DND-41 (cell line): ENCODE results near the gene RHOA.

Experiments
- ATAC-seq: fragments of 200-7000 bp; cut with Tn5 transposase; 3 replicates; pipeline ENCODE4 v1.9.1; 2021; ENCODE audit warnings: low read depth; ENCODE audit not compliant: insufficient read depth
- DNase-seq: peaks from one replicate; pipeline ENCODE4 v3.0.0-alpha.2; 2020
- H2AFZ ChIP-seq: 2 replicates; pipeline ENCODE4 v1.6.0; 2012; ENCODE audit warnings: low read depth, low read length
- H3K27ac ChIP-seq: 2 replicates; pipeline ENCODE4 v1.5.1; 2012; ENCODE audit warnings: low read length, inconsistent platforms
- H3K27me3 ChIP-seq: fragments of 200-600 bp; sonication (generic); 2 replicates; pipeline ENCODE4 v1.6.0; 2012; ENCODE audit warnings: low read length, mild to moderate bottlenecking, inconsistent platforms; ENCODE audit not compliant: insufficient read depth, poor library complexity
- H3K36me3 ChIP-seq: 2 replicates; pipeline ENCODE4 v1.5.1; 2012; ENCODE audit warnings: low read length, inconsistent platforms; ENCODE audit not compliant: insufficient read depth
- H3K4me1 ChIP-seq: 2 replicates; pipeline ENCODE4 v1.5.1; 2012; ENCODE audit warnings: mild to moderate bottlenecking, low read length; ENCODE audit not compliant: insufficient read depth
- H3K4me2 ChIP-seq: 2 replicates; pipeline ENCODE4 v1.6.0; 2012; ENCODE audit warnings: mild to moderate bottlenecking, moderate library complexity, low read length, inconsistent platforms; ENCODE audit not compliant: insufficient read depth
- H3K4me3 ChIP-seq, 2 experiments: fragments of 200-600 bp in 1 of 2; shearing (Covaris generic) in 1 of 2; 2 replicates each; pipeline ENCODE4 v1.5.1; 2012 to 2016; ENCODE audit warnings: inconsistent platforms in 2 of 2, low read length in 2 of 2, mild to moderate bottlenecking in 2 of 2, low read depth in 1 of 2, moderate library complexity in 1 of 2
- H3K79me2 ChIP-seq: 2 replicates; pipeline ENCODE4 v1.6.0; 2012; ENCODE audit warnings: low read length, inconsistent platforms; ENCODE audit not compliant: insufficient read depth
- H3K9ac ChIP-seq: 2 replicates; pipeline ENCODE4 v1.6.0; 2012; ENCODE audit warnings: low read depth, mild to moderate bottlenecking, inconsistent platforms, low read length, moderate library complexity
- H3K9me3 ChIP-seq: 2 replicates; pipeline ENCODE4 v1.5.1; 2012; ENCODE audit warnings: low read length, moderate library complexity, mild to moderate bottlenecking, inconsistent platforms; ENCODE audit not compliant: insufficient read depth, severe bottlenecking
- H4K20me1 ChIP-seq: 2 replicates; pipeline ENCODE4 v1.6.0; 2012; ENCODE audit warnings: low read length; ENCODE audit not compliant: insufficient read depth
- EZH2 ChIP-seq: IDR thresholded peaks from 3 replicates; pipeline ENCODE4 v1.6.1; 2012; ENCODE audit warnings: borderline replicate concordance, low read depth, mild to moderate bottlenecking, moderate library complexity, low read length, inconsistent platforms; ENCODE audit not compliant: severe bottlenecking
- TF ChIP-seq, protein P1 (sequence below): IDR thresholded peaks from 2 replicates; pipeline ENCODE4 v1.5.1; 2012; ENCODE audit warnings: borderline replicate concordance, low read length, moderate library complexity, mild to moderate bottlenecking; ENCODE audit not compliant: poor library complexity, severe bottlenecking; ENCODE audit errors: extremely low read depth

The RHOA gene

DNA sequence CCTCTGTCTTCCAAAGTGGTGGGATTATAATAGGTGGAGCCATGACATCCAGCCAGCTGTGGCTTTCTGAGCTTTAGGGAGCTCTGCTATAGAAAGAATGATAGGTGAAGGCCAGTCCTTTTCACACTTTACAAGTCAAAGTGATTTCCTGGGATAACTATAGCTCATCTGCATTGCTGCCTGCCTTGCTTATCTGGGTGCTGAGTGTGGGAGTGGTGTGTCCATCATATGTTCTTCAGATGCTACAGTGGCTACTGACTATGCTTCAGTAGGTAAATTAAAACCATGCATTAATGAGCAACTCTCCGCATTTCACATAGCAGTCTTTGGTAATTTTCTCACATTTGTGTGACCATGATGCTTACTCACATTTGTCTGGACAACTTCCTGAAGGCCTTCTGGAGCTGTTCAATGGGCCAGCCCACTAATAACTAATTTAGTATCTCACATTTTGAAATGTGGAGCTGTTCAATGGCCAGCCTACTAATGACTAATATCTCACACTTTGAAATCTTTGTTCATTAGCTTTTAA is 23.4 kb downstream of the RHOA start:
- no peak overlapping the region for H3K27ac ChIP-seq
- DNase-seq = no peak

DNA sequence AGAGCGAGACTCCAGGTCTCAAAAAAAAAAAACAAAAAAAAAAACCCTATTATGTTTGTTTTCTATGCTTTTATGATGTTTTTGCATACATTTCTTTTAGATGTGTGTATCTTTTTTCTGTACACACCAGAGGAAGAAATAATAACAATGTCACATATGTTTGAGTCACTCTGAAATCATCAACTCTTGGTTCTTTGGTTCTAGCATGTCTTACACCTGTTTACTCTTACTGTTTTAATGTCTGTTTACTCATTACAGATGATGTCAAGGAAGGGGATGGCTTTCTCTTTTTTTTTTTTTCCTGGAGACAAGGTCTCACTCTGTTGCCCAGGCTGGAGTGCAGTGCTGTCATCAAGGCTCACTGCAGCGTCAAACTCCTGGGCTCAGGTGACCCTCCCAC is 24.1 kb downstream of the RHOA start:
- H3K4me2 ChIP-seq = no peak overlapping the region
- H4K20me1 ChIP-seq = peaks cover 92% of the 10 kb centered on the region
- H3K79me2 ChIP-seq = peaks cover 98% of the 10 kb centered on the region
- H3K9ac ChIP-seq = no peak overlapping the region
- no peak overlapping the region for H3K27ac ChIP-seq
- H3K4me1 ChIP-seq = no peaks in the 10 kb centered on the region
- H3K36me3 ChIP-seq = peaks cover 13% of the 10 kb centered on the region
- no peak overlapping the region for H2AFZ ChIP-seq
- H3K27me3 ChIP-seq = no peaks in the 10 kb centered on the region
- no peaks in the 10 kb centered on the region for H3K9me3 ChIP-seq
- TF ChIP-seq, protein P1, sequence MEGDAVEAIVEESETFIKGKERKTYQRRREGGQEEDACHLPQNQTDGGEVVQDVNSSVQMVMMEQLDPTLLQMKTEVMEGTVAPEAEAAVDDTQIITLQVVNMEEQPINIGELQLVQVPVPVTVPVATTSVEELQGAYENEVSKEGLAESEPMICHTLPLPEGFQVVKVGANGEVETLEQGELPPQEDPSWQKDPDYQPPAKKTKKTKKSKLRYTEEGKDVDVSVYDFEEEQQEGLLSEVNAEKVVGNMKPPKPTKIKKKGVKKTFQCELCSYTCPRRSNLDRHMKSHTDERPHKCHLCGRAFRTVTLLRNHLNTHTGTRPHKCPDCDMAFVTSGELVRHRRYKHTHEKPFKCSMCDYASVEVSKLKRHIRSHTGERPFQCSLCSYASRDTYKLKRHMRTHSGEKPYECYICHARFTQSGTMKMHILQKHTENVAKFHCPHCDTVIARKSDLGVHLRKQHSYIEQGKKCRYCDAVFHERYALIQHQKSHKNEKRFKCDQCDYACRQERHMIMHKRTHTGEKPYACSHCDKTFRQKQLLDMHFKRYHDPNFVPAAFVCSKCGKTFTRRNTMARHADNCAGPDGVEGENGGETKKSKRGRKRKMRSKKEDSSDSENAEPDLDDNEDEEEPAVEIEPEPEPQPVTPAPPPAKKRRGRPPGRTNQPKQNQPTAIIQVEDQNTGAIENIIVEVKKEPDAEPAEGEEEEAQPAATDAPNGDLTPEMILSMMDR = no peak
- no peak for TF ChIP-seq EZH2
- no peak for ATAC-seq
- H3K4me3 ChIP-seq = no peak overlapping the region
- no peak for DNase-seq

More for the DNA sequence above, 23.4 kb downstream of the RHOA start:
- Histone ChIP-seq H3K27me3 (no peaks in the 10 kb centered on the region), H3K9me3 (no peaks in the 10 kb centered on the region), H3K79me2 (peaks cover 98% of the 10 kb centered on the region), H3K4me1 (no peaks in the 10 kb centered on the region), H3K4me2 (no peak overlapping the region), H3K4me3 (no peak overlapping the region), H4K20me1 (peaks cover 92% of the 10 kb centered on the region), H3K9ac (no peak overlapping the region), H3K36me3 (peaks cover 16% of the 10 kb centered on the region), H2AFZ (no peak overlapping the region)
- ATAC-seq = no peak
- TF ChIP-seq EZH2 = no peak
- TF ChIP-seq, protein P1 = no peak

DNA sequence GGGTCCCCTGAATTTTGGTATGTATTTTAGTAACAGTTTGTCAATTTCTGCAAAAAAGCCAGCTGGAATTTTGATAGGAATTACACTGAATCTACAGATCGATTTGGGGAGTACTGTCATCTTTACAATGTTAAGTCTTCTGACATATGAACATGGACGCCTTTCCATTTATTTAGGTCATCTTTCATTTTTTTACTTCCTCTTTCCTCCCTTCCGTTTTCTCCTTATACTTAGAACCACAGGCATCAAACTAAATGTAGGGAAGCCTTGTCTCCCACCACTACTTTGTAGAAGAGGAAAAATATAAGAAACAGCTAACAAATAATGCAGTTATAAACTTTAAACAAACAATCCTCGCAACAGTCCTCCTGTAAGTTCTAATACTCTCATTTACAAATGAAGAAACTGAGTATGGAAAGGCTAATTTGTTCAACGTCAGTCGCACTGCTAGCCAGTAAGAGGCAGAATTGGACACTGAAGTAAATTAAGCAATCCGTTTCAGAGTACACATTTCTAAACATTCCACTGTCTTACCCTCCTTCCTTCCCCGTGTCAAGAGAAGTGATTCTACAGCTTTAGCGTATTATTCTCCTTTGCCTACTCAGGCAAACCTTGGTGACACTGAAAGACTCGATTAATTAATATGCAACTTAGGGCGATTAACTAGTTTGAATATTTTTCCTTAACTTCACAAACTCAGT is 25.6 kb downstream of the RHOA start:
- Histone ChIP-seq H4K20me1 (peaks cover 93% of the 10 kb centered on the region), H3K4me1 (no peaks in the 10 kb centered on the region), H3K9ac (no peak overlapping the region), H2AFZ (no peak overlapping the region), H3K27ac (no peak overlapping the region), H3K4me2 (no peak overlapping the region), H3K27me3 (no peaks in the 10 kb centered on the region), H3K79me2 (peaks cover 98% of the 10 kb centered on the region), H3K36me3 (peaks cover 10% of the 10 kb centered on the region), H3K9me3 (no peaks in the 10 kb centered on the region), H3K4me3 (no peak overlapping the region)
- ATAC-seq (no peak), DNase-seq (no peak)
- TF ChIP-seq, protein P1 = no peak
- TF ChIP-seq EZH2 = no peak
